Panc1 (cell line): ENCODE results near the gene LACTB. TPM values are rescaled to one million over a fixed set of nuclear protein-coding genes. Genes with fewer than 3 reads are reported as not detected.

Experiments used
- ATAC-seq: fragments of 200-7000 bp; cut with Tn5 transposase; 2 replicates; pipeline ENCODE4 v1.9.1; 2020; ENCODE audit warnings: mild to moderate bottlenecking, moderate library complexity
- BruUV-seq: library from RNA; stranded (reverse); fragments of 400-500 nt; replicated peaks from 2 replicates; lab custom pipeline; 2021; lab: Mats Ljungman, UMichigan
- CTCF ChIA-PET: fragments of 300-600 bp; sonication (Branson Sonifier 250); formaldehyde crosslinking; loops from one replicate; lab custom pipeline; 2022; ENCODE audit warnings: antibody characterized with exemption; lab: Charles Lee
- POLR2A ChIA-PET: fragments of 300-600 bp; sonication (Branson Sonifier 250); formaldehyde crosslinking; loops from one replicate; lab custom pipeline; 2022; ENCODE audit warnings: antibody characterized with exemption; lab: Charles Lee
- DNase-seq: peaks from one replicate; pipeline ENCODE4 v3.0.0-alpha.2; 2010; ENCODE audit warnings: low read depth, low spot score
- H3K27ac ChIP-seq: 2 replicates; pipeline ENCODE4 v1.5.1; 2011; ENCODE audit warnings: mild to moderate bottlenecking, low read length, inconsistent platforms
- H3K27me3 ChIP-seq: fragments of 200-500 bp; sonication (Bioruptor generic); 2 replicates; pipeline ENCODE4 v1.6.0; 2014; ENCODE audit warnings: low read length, inconsistent platforms; ENCODE audit not compliant: control insufficient read depth, insufficient read depth
- H3K36me3 ChIP-seq: fragments of 200-500 bp; sonication (Bioruptor generic); 2 replicates; pipeline ENCODE4 v1.5.1; 2014; ENCODE audit warnings: inconsistent platforms, mild to moderate bottlenecking, low read length, moderate library complexity; ENCODE audit not compliant: control insufficient read depth, insufficient read depth
- H3K4me1 ChIP-seq: 2 replicates; pipeline ENCODE4 v1.5.1; 2011; ENCODE audit warnings: inconsistent platforms, mild to moderate bottlenecking, low read length, moderate library complexity; ENCODE audit not compliant: control insufficient read depth, insufficient read depth
- H3K4me3 ChIP-seq, 2 experiments: 2 replicates each; pipeline ENCODE4 v1.5.1; 2011 to 2012; ENCODE audit warnings: low read depth in 2 of 2, low read length in 2 of 2, mild to moderate bottlenecking in 2 of 2, inconsistent platforms in 1 of 2, moderate library complexity in 1 of 2
- H3K9me3 ChIP-seq: fragments of 200-500 bp; sonication (Bioruptor generic); 2 replicates; pipeline ENCODE4 v1.5.1; 2014; ENCODE audit warnings: low read depth, mild to moderate bottlenecking, inconsistent platforms, low read length, moderate library complexity; ENCODE audit not compliant: control insufficient read depth, insufficient read depth
- POLR2AphosphoS5 ChIP-seq: IDR thresholded peaks from 2 replicates; pipeline ENCODE4 v1.6.1; 2012; ENCODE audit warnings: mild to moderate bottlenecking, low read depth, low read length, moderate library complexity
- REST ChIP-seq, 2 experiments: IDR thresholded peaks; 2 replicates each; pipeline ENCODE4 v1.6.1; 2011 to 2012; ENCODE audit warnings: low read depth in 2 of 2, control low read depth in 1 of 2, low read length in 1 of 2, mild to moderate bottlenecking in 1 of 2, moderate library complexity in 1 of 2; ENCODE audit not compliant: insufficient read depth in 1 of 2
- SIN3A ChIP-seq: IDR thresholded peaks from 2 replicates; pipeline ENCODE4 v1.6.1; 2012; ENCODE audit warnings: low read depth, mild to moderate bottlenecking, low read length, moderate library complexity, borderline replicate concordance; ENCODE audit not compliant: insufficient read depth
- TCF7L2 ChIP-seq: IDR thresholded peaks from 2 replicates; pipeline ENCODE4 v1.6.1; 2011; ENCODE audit warnings: mild to moderate bottlenecking, low read depth, low read length, inconsistent platforms
- in situ Hi-C: cut with HindIII; loops from 2 replicates; pipeline ENCODE4 v1.10.0; 2016; ENCODE audit warnings: low sequenced_read_pairs, low pct_unique_long_range_greater_than_20kb
- intact Hi-C: fragments of 100-400 bp; cut with micrococcal nuclease; formaldehyde crosslinking; loops from one replicate; pipeline ENCODE4 v1.10.0; 2022; ENCODE audit not compliant: unreplicated experiment
- total RNA-seq: library from RNA; stranded (reverse); gene quantifications from one replicate; pipeline ENCODE4 v1.2.1, GENCODE V29; 2021; ENCODE audit not compliant: unreplicated experiment
- TF ChIP-seq, protein P1 (sequence below): fragments of 450-650 bp; IDR thresholded peaks from 2 replicates; pipeline ENCODE4 v1.5.1; 2017; ENCODE audit warnings: mild to moderate bottlenecking

LACTB gene
- total RNA-seq, 1 experiment from 2014 or later, result 18.4 TPM

GRCh38 chr15:63082366-63082765 lies 39.3 kb upstream of the LACTB start:
- Histone ChIP-seq H3K9me3 (no peaks in the 10 kb centered on the region), H3K36me3 (no peaks in the 10 kb centered on the region), H3K4me3 (no peak overlapping the region), H3K27ac (no peak overlapping the region), H3K27me3 (no peaks in the 10 kb centered on the region), H3K4me1 (no peaks in the 10 kb centered on the region; the same call in 1 of the 2 replicates)
- no TSS peak for BruUV-seq
- TF ChIP-seq TCF7L2 (no peak), POLR2AphosphoS5 (no peak), REST (IDR thresholded peaks at IDR 0.05; ENCODE audit: insufficient read depth in 1 of 2, low read depth in 2 of 2, low read length in 1 of 2) (no peak), SIN3A (no peak)
- TF ChIP-seq, protein P1, sequence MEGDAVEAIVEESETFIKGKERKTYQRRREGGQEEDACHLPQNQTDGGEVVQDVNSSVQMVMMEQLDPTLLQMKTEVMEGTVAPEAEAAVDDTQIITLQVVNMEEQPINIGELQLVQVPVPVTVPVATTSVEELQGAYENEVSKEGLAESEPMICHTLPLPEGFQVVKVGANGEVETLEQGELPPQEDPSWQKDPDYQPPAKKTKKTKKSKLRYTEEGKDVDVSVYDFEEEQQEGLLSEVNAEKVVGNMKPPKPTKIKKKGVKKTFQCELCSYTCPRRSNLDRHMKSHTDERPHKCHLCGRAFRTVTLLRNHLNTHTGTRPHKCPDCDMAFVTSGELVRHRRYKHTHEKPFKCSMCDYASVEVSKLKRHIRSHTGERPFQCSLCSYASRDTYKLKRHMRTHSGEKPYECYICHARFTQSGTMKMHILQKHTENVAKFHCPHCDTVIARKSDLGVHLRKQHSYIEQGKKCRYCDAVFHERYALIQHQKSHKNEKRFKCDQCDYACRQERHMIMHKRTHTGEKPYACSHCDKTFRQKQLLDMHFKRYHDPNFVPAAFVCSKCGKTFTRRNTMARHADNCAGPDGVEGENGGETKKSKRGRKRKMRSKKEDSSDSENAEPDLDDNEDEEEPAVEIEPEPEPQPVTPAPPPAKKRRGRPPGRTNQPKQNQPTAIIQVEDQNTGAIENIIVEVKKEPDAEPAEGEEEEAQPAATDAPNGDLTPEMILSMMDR, result no peak
- ChIA-PET CTCF (interaction anchor here (0.6 kb wide), 1 partner anchor 9 kb away, joined by 5 read pairs; no protein-coding TSS in a partner anchor), POLR2A (no interaction called here)
- in situ Hi-C loops, result no loop called here
- intact Hi-C loops, result no loop called here
- DNase-seq (no peak), ATAC-seq (no peak)

GRCh38 chr15:63083044-63083443 lies 38.6 kb upstream of the LACTB start:
- in situ Hi-C loops (no loop called here), intact Hi-C loops (no loop called here)
- ChIA-PET POLR2A (no interaction called here), CTCF (interaction anchor here (0.5 kb wide), 1 partner anchor 156 kb away, joined by 8 read pairs; no protein-coding TSS in a partner anchor)
- Histone ChIP-seq H3K4me3 (no peak overlapping the region), H3K27me3 (no peaks in the 10 kb centered on the region), H3K27ac (no peak overlapping the region), H3K4me1 (no peaks in the 10 kb centered on the region; the same call in 1 of the 2 replicates), H3K36me3 (no peaks in the 10 kb centered on the region), H3K9me3 (no peaks in the 10 kb centered on the region)
- BruUV-seq, result no TSS peak
- DNase-seq (no peak), ATAC-seq (no peak)
- TF ChIP-seq REST (IDR thresholded peaks at IDR 0.05; ENCODE audit: insufficient read depth in 1 of 2, low read depth in 2 of 2, low read length in 1 of 2), result no peak
- TF ChIP-seq TCF7L2, result no peak
- TF ChIP-seq SIN3A, result no peak
- TF ChIP-seq, protein P1, result no peak
- no peak for TF ChIP-seq POLR2AphosphoS5
